T-helper 1 cell treated with Interleukin-12 subunit alpha and Interleukin-12 subunit beta and Interleukin-4 antibody, amounts not matched to agents 30 ng/mL and 1 ng/mL, for 36 hours (primary cell): ENCODE measurements around the gene CXorf58. TPM values are rescaled to one million over a fixed set of nuclear protein-coding genes. Genes with fewer than 3 reads are reported as not detected.
"Not testable (repeated sequence)": the region's sequence is repeated elsewhere in the genome, so short reads cannot be mapped to it uniquely, and the experiment has no call there.

ENCODE experiments used
- intact Hi-C: fragments of 100-400 bp; cut with micrococcal nuclease; formaldehyde crosslinking; loops from one replicate; pipeline ENCODE4 v1.15.1; 2024
- total RNA-seq: library from RNA; stranded (reverse); gene quantifications from 2 replicates; pipeline ENCODE4 v1.2.3, GENCODE V29; 2022

CXorf58 gene, protein sequence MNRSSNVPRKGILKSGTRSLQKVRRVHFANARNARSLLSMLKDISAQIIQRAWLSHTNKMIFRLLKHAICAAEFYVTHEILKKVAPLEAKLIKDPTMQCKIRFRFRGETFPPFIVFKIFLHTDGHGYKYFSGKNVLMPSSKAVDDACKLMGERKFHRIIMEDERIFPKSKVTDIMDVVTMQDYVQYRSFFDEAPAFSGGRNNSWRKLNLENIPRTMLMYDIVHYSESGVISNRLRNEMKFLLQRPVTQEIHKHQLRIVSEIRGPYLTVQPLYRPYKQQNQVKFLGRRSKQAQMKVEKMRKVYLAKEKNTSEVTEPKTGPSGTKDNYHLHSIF
- not detected in 2 replicates for total RNA-seq

- intact Hi-C loops, result loop anchor here (1.0 to 5.0 kb wide), 8 partner anchors 24 to 785 kb away; partner anchors contain the start of genes EIF2S3 and POLA1
Measured at GRCh38 chrX:23907498-23908218, at the start of gene CXorf58, which contains the start of gene APOO. CXorf58 (plus strand) TSS chrX:23908006; CDS start chrX:23910303, 2,297 bp downstream. APOO (minus strand) TSS chrX:23907938; CDS start chrX:23907702, 236 bp downstream.

GRCh38 chrX:23859238-23859637 is 48.6 kb upstream of the CXorf58 start:
- intact Hi-C loops, result not testable (repeated sequence)

- intact Hi-C loops, result no loop called here
Measured at GRCh38 chrX:23861215-23861896, 46.5 kb upstream of the CXorf58 start.

DNA sequence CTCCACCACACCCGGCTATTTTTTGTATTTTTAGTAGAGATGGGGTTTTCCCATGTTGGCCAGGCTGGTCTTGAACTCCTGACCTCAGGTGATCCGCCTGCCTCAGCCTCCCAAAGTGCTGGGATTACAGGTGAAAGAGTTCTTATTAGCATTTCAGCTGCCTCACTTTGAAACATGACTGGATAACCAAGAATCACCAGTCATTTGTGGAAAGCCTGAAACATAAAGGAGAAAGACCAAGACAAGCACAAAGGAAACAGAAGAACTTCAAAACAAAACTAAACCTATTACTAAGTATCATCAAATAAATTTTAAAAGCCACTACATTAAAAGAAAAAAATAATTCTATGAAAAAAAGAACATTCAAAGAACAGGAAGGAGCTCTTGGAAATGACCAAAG is 45.9 kb upstream of the CXorf58 start:
- intact Hi-C loops, result not testable (repeated sequence)

GRCh38 chrX:23864742-23865326 is 43.0 kb upstream of the CXorf58 start:
- intact Hi-C loops, result no loop called here

GRCh38 chrX:23870041-23870440 is 37.8 kb upstream of the CXorf58 start:
- intact Hi-C loops, result no loop called here

- intact Hi-C loops, result no loop called here
Measured at GRCh38 chrX:23871905-23872546, 35.8 kb upstream of the CXorf58 start.

- intact Hi-C loops, result no loop called here
Measured at GRCh38 chrX:23879380-23880090, 28.3 kb upstream of the CXorf58 start.

DNA sequence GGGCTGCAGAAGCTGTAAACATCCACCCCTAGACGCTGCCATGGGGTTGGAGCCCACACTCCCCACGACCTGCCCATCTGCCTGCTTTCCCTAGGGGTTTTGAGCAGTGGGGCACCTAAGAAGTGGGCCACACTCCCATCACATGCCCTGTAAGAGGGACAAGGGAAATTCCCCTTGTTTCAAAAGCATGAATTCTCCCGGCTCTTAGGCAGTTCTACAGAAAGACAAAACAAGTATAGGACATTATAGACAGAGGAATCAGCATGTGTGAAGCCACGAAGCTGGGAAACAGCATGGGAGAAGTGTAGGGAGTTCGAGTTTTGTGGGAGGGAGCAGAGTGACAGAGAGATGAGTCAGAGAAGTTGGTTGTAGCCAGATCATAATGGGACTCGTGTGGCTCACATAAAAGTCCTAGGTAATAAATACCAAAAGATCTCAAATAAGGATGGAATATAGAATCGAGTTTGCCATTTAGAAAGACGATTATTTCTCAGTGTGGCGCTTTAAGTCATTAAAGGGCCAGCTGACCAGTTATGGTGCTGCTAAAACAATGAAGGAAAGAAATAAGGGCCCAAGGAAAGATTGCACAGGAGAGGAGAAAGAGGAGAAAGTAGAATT is 24.0 kb upstream of the CXorf58 start:
- intact Hi-C loops, result no loop called here

DNA sequence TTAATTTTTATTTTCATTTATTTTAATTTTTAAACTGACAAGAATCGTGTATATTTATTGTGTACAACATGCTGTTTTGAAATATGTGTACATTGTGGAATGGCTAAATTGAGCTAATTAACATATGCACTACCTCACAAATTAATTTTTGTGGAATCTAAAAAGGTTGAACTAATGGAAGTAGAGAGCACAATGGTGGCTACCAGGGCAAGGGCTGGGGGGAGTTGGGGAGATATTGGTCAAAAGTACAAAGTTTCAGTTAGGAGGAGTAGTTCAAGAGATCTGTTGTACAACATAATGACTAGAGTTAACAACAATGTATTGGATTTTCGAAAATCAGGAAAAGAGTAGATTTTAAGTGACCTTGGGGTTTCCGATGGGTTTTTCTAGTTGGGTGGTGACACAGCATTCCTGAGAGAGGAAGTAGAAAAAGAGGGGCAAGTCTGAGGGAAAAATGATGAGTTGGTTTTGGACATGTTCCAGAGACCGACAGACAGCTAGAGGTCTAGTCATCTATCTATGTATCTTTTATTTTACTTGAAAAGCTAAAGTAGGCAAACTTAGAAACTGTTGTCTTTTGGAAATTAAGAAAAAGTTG is 23.3 kb upstream of the CXorf58 start:
- intact Hi-C loops, result no loop called here

DNA sequence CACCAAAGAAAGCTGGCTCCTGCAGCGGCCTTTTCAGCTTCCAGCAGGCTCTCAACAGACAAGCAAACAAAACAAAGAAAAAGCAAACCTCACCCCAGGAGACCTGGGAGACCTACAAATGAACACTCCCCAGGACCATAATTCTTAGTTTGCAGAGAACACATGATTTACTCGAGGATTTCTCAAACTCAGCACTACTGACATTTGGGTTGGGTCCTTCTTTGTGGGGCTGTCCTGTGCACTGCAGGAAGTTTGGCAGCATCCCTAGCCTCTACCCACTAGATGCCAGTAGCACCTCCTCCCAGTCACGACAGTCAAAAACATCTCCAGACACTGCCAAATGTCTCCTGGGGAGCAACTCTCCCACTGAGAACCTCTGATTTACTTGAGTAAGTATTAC is 22.0 kb upstream of the CXorf58 start:
- intact Hi-C loops, result no loop called here

DNA sequence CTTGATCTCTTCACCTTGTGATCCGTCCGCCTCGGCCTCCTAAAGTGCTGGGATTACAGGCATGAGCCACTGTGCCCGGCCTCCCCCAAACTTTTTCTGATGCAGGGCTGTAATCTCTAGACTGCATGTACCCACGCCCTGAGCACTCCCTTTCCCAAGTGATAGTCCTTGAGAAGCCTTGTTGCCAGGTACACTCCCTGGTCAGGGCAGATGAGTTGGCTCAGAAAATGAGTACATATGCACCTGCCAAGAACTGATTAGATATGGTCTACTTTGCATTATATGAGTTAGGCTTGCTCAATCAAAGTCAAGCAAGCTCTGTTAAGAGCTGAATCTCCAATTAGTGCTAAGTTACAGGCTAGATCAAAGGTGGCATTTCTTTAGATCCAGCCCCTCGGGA is 20.4 kb upstream of the CXorf58 start:
- intact Hi-C loops, result no loop called here

DNA sequence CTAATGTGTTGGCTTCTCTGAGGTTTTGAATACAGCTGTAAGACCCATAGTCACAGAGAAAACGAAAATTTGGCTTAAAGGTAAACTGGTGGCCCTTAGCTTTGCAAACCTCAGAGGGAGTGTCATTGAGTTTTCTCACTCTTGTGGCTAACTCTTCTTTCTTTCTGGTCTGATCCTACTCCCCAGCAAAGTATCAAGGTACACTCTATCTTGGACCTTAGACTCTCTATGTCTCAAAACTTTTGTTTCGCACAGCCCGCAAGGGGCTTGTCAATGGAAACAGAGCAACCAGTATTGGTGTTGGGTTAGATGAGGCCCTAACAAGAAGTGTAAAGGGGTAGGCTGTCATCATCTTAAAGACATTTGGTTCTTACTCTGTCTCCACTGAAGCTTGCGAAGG is 19.9 kb upstream of the CXorf58 start:
- intact Hi-C loops, result no loop called here

DNA sequence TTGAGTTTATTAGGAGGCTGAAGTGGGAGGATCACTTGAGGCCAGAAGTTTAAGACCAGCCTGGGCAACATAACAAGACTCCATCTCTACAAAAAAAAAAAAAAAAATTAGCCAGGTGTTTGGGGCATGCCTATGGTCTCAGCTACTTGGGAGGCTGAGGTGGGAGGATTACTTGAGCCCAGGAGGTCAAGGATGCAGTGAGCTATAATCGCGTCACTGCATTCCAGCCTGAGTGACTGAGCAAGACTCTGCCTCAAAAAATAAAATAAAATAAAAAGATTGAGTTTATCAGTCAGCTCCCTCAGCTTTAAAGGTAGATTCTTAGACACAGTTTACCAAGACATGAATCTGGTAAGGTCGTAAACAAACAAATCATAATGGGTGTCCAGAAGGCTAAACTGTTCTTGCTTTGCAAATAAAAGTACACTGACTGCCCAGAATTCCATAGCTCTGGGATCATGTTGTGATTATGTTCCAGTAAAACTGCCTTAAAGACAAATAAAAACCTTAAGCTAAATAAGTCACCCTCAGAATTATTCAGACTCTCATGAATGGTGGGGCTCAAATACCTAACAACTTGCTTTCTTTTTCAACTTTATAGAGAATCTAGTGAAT is 18.8 kb upstream of the CXorf58 start:
- intact Hi-C loops, result no loop called here

DNA sequence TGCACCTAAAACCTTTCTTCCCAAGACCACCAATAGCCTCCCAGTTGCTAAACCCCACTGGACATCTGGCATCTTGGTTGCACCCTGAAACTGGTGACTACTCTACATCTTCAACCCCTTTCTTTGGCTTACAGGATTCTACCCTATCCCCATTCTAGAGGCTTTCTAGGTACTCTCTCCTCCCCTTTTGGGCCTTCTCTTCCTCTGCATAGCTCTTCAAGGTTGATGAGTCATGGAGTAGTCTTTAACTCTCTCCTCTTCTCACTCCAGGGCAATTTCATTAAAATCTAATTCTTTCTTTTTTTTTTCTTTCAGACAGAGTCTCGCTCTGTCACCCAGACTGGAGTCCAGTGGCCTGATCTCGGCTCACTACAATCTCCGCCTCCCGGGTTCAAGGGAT is 16.9 kb upstream of the CXorf58 start:
- intact Hi-C loops, result no loop called here

GRCh38 chrX:23894993-23895392 is 12.8 kb upstream of the CXorf58 start:
- intact Hi-C loops, result not testable (repeated sequence)

DNA sequence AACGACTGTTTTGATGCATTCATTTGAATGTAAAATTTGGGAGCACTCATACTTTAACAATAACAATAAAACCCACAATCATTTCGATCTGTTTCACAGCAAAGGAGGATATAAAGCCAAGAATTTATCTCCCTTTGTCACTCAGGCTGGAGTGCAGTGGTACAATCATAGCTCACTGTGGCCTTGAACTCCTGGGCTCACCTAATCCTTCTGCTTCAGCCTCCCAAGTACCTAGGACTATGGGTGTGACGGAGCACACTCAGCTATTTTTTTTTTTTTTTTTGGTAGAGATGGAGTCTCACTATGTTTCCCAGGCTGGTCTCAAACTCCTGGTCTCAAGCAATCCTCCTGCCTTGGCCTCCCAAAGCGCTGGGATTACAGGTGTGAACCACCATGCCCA is 11.3 kb upstream of the CXorf58 start:
- intact Hi-C loops, result not testable (repeated sequence)

DNA sequence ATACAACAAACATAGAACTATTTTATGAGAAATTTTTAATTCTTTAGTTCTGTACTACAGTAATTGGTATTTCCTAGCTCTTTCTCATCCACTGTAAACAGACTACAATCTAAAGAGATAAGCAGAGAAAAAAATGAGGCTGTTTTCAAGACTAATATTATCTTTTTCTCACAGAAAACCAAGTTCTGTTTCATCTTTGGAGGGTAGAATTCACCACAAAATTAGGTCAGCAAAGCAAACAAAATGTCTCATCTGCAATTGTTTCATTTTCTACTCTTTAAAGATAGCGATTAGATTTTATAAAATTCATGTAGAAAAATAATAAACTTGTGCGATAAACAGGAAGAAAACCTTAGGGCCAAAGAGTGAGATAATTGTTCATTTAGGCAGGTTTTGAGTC is 10.8 kb upstream of the CXorf58 start:
- intact Hi-C loops, result no loop called here

DNA sequence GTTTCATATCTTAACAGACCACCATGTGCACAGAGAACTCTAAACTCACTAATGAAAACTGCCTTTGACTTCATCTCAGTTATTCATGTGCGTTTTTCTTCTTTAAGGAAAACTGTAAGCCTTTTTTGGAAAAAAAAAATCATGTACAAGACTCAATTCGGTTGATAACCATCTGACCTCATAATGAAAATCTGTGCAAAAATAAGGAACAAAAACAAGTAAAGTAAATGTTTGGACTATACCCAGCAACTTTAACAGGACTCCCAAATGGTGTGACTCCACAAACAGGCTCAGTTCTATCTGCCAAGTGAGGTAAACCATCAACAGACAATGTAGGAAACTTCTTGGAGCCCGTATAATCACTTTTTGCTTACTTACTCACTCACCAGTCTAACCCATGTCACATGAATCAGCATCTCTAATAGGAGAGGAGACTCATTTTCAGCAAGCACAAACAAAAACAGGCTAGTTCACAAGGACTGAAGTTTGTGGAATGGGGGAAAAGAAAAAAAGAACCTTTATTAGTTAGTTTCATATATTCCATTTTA is 9.3 kb upstream of the CXorf58 start:
- intact Hi-C loops, result no loop called here
